Measurements from ENCODE around the gene RETREG2. TPM values are rescaled to one million over a fixed set of nuclear protein-coding genes. Genes with fewer than 3 reads are reported as not detected.

The RETREG2 gene
- total and polyA plus RNA-seq, 2 experiments from 2014 or later, result 13.2 to 41.8 TPM

- no peak for TF ChIP-seq ZNF462 (CRISPR knock-in tag; IDR thresholded peaks at IDR 0.05)
- no peak for TF ChIP-seq ETS1 (IDR thresholded peaks at IDR 0.05)
- no peak for TF ChIP-seq REST (IDR thresholded peaks at IDR 0.05; ENCODE audit: unreplicated experiment)
- TF ChIP-seq EZH2phosphoT487 (IDR thresholded peaks at IDR 0.05; ENCODE audit: unreplicated experiment), result no peak
These were observed 12.8 kb upstream of the RETREG2 start (continued) for GRCh38 chr2:219165058-219165911.

Data from GM23338 (cell line).